ENCODE results near the gene CD14. TPM values are rescaled to one million over a fixed set of nuclear protein-coding genes. Genes with fewer than 3 reads are reported as not detected.

CD14 gene
- total RNA-seq, 2 experiments from 2014 or later, result 0.76 to 1.0 TPM

GRCh38 chr5:140587495-140587894, 45.5 kb downstream of the CD14 start:
- no peaks in the 10 kb centered on the region for H3K9me2 ChIP-seq (ENCODE audit: insufficient read depth, low read length)
- H3K79me2 ChIP-seq (ENCODE audit: insufficient read depth, low read depth, low read length), result no peaks in the 10 kb centered on the region
- no peak overlapping the region for H2AFZ ChIP-seq (ENCODE audit: low read length)
- H3K36me3 ChIP-seq (ENCODE audit: insufficient read depth, low read length), result no peaks in the 10 kb centered on the region
- H3K4me2 ChIP-seq (ENCODE audit: low read length), result no peak overlapping the region
- ChIA-PET CTCF (ENCODE audit: unreplicated experiment) (no interaction called here), POLR2A (no interaction called here)
- no peaks in the 10 kb centered on the region; the same call in 1 of the 2 replicates for H3K9me3 ChIP-seq (ENCODE audit: low read length)
- no peak for DNase-seq (ENCODE audit: low spot score)
- no peak for TF ChIP-seq EZH2phosphoT487 (IDR thresholded peaks at IDR 0.05; ENCODE audit: borderline replicate concordance, low read depth, low read length)
- TF ChIP-seq CTCF (conservative IDR thresholded peaks at IDR 0.05; ENCODE audit: low read length), result no peak
- no peak overlapping the region for H3K4me3 ChIP-seq (ENCODE audit: low read depth, low read length, poor library complexity, severe bottlenecking)
- no peaks in the 10 kb centered on the region for H3K4me1 ChIP-seq (ENCODE audit: insufficient read depth, low read length, poor library complexity, severe bottlenecking)
- H4K20me1 ChIP-seq (ENCODE audit: insufficient read depth, low read length), result no peaks in the 10 kb centered on the region
- BruUV-seq (replicated peaks), result no TSS peak
- no peak overlapping the region for H3K27ac ChIP-seq (ENCODE audit: low read depth, low read length, poor library complexity, severe bottlenecking)
- intact Hi-C loops (cut with micrococcal nuclease; ENCODE audit: unreplicated experiment), result no loop called here

Small RNAs within 50 kb of the gene (microRNA-seq; reads per million reads assigned to microRNA genes)
- 3.8 reads per million for gene MIR3655 (ENCODE audit: borderline replicate concordance)

Other genes starting within 250 kb of the CD14 start
- gene ANKHD1, start 231.3 kb downstream of the CD14 start, total RNA-seq (2014; rRNA removed; shearing (Covaris generic)), result 90.6 and 91.5 TPM in 2 replicates
- gene ANKHD1, start 231.3 kb downstream of the CD14 start, total RNA-seq (2022), result 138 and 143 TPM in 2 replicates
- 0.98 TPM in 1 of 2 replicates, not detected in the other for gene EIF4EBP3, start 85.5 kb downstream of the CD14 start, total RNA-seq (2014; rRNA removed; shearing (Covaris generic))
- gene EIF4EBP3, start 85.5 kb downstream of the CD14 start, total RNA-seq (2022), result 7.9 and 8.3 TPM in 2 replicates
- gene SRA1, start 75.7 kb downstream of the CD14 start, total RNA-seq (2014; rRNA removed; shearing (Covaris generic)), result 18.8 and 19.1 TPM in 2 replicates
- 21.3 and 24.5 TPM in 2 replicates for gene SRA1, start 75.7 kb downstream of the CD14 start, total RNA-seq (2022)
- gene APBB3, start 68.6 kb downstream of the CD14 start, total RNA-seq (2014; rRNA removed; shearing (Covaris generic)), result 22.7 and 37.9 TPM in 2 replicates
- gene APBB3, start 68.6 kb downstream of the CD14 start, total RNA-seq (2022), result 32.1 and 32.2 TPM in 2 replicates
- gene SLC35A4, start 68.3 kb downstream of the CD14 start, total RNA-seq (2014; rRNA removed; shearing (Covaris generic)), result 19.6 and 29.1 TPM in 2 replicates
- 48.7 TPM in 2 replicates for gene SLC35A4, start 68.3 kb downstream of the CD14 start, total RNA-seq (2022)
- gene TMCO6, start 6.3 kb upstream of the CD14 start, total RNA-seq (2014; rRNA removed; shearing (Covaris generic)), result 15.4 and 26.9 TPM in 2 replicates
- gene TMCO6, start 6.3 kb upstream of the CD14 start, total RNA-seq (2022), result 36.8 and 38.8 TPM in 2 replicates
- 107 and 166 TPM in 2 replicates for gene NDUFA2, start 14.5 kb upstream of the CD14 start, total RNA-seq (2014; rRNA removed; shearing (Covaris generic))
- 63.4 and 70.3 TPM in 2 replicates for gene NDUFA2, start 14.5 kb upstream of the CD14 start, total RNA-seq (2022)
- gene IK, start 14.7 kb upstream of the CD14 start, total RNA-seq (2014; rRNA removed; shearing (Covaris generic)), result 64.4 and 83.7 TPM in 2 replicates
- gene IK, start 14.7 kb upstream of the CD14 start, total RNA-seq (2022), result 90.4 and 99.3 TPM in 2 replicates
- 18.7 and 23.9 TPM in 2 replicates for gene WDR55, start 31.7 kb upstream of the CD14 start, total RNA-seq (2014; rRNA removed; shearing (Covaris generic))
- 31.5 and 34.2 TPM in 2 replicates for gene WDR55, start 31.7 kb upstream of the CD14 start, total RNA-seq (2022)
- 2.2 and 3.6 TPM in 2 replicates for gene DND1, start 40.4 kb upstream of the CD14 start, total RNA-seq (2014; rRNA removed; shearing (Covaris generic))
- gene DND1, start 40.4 kb upstream of the CD14 start, total RNA-seq (2022), result 2.7 and 4.5 TPM in 2 replicates
- 43.7 and 44.3 TPM in 2 replicates for gene HARS1, start 58.2 kb upstream of the CD14 start, total RNA-seq (2014; rRNA removed; shearing (Covaris generic))
- 61.4 and 61.6 TPM in 2 replicates for gene HARS1, start 58.2 kb upstream of the CD14 start, total RNA-seq (2022)
- 20.8 and 23.4 TPM in 2 replicates for gene HARS2, start 58.3 kb upstream of the CD14 start, total RNA-seq (2014; rRNA removed; shearing (Covaris generic))
- gene HARS2, start 58.3 kb upstream of the CD14 start, total RNA-seq (2022), result 27.3 and 27.5 TPM in 2 replicates
- gene ZMAT2, start 67.3 kb upstream of the CD14 start, total RNA-seq (2014; rRNA removed; shearing (Covaris generic)), result 24.8 and 40.0 TPM in 2 replicates
- 41.6 and 44.9 TPM in 2 replicates for gene ZMAT2, start 67.3 kb upstream of the CD14 start, total RNA-seq (2022)
- not detected in 2 replicates for gene PCDHA1, start 153.0 kb upstream of the CD14 start, total RNA-seq (2014; rRNA removed; shearing (Covaris generic))
- not detected in 2 replicates for gene PCDHA1, start 153.0 kb upstream of the CD14 start, total RNA-seq (2022)
- not detected in 2 replicates for gene PCDHA2, start 161.7 kb upstream of the CD14 start, total RNA-seq (2014; rRNA removed; shearing (Covaris generic))
- gene PCDHA2, start 161.7 kb upstream of the CD14 start, total RNA-seq (2022), result not detected in 2 replicates
- not detected in 2 replicates for gene PCDHA3, start 167.9 kb upstream of the CD14 start, total RNA-seq (2014; rRNA removed; shearing (Covaris generic))
- gene PCDHA3, start 167.9 kb upstream of the CD14 start, total RNA-seq (2022), result not detected in 2 replicates
- gene PCDHA4, start 173.9 kb upstream of the CD14 start, total RNA-seq (2014; rRNA removed; shearing (Covaris generic)), result not detected in 2 replicates
- not detected in 2 replicates for gene PCDHA4, start 173.9 kb upstream of the CD14 start, total RNA-seq (2022)
- not detected in 2 replicates for gene PCDHA5, start 188.4 kb upstream of the CD14 start, total RNA-seq (2014; rRNA removed; shearing (Covaris generic))
- gene PCDHA5, start 188.4 kb upstream of the CD14 start, total RNA-seq (2022), result not detected in 2 replicates
- not detected in 2 replicates for gene PCDHA6, start 194.8 kb upstream of the CD14 start, total RNA-seq (2014; rRNA removed; shearing (Covaris generic))
- not detected in 2 replicates for gene PCDHA6, start 194.8 kb upstream of the CD14 start, total RNA-seq (2022)
- gene PCDHA7, start 201.1 kb upstream of the CD14 start, total RNA-seq (2014; rRNA removed; shearing (Covaris generic)), result not detected in 2 replicates
- not detected in 2 replicates for gene PCDHA7, start 201.1 kb upstream of the CD14 start, total RNA-seq (2022)
- gene PCDHA8, start 208.0 kb upstream of the CD14 start, total RNA-seq (2014; rRNA removed; shearing (Covaris generic)), result not detected in 2 replicates
- gene PCDHA8, start 208.0 kb upstream of the CD14 start, total RNA-seq (2022), result not detected in 2 replicates
- not detected in 2 replicates for gene PCDHA9, start 215.2 kb upstream of the CD14 start, total RNA-seq (2014; rRNA removed; shearing (Covaris generic))
- gene PCDHA9, start 215.2 kb upstream of the CD14 start, total RNA-seq (2022), result not detected in 2 replicates
- not detected in 2 replicates for gene PCDHA10, start 222.7 kb upstream of the CD14 start, total RNA-seq (2014; rRNA removed; shearing (Covaris generic))
- not detected in 2 replicates for gene PCDHA10, start 222.7 kb upstream of the CD14 start, total RNA-seq (2022)
- not detected in 2 replicates for gene PCDHA11, start 235.8 kb upstream of the CD14 start, total RNA-seq (2014; rRNA removed; shearing (Covaris generic))
- gene PCDHA11, start 235.8 kb upstream of the CD14 start, total RNA-seq (2022), result not detected in 2 replicates
- not detected in 2 replicates for gene PCDHA12, start 242.1 kb upstream of the CD14 start, total RNA-seq (2014; rRNA removed; shearing (Covaris generic))
- not detected in 2 replicates for gene PCDHA12, start 242.1 kb upstream of the CD14 start, total RNA-seq (2022)
- gene PCDHA13, start 248.9 kb upstream of the CD14 start, total RNA-seq (2014; rRNA removed; shearing (Covaris generic)), result not detected in 2 replicates
- not detected in 2 replicates for gene PCDHA13, start 248.9 kb upstream of the CD14 start, total RNA-seq (2022)